GM23338 (cell line): ENCODE results near the gene SCYGR4. TPM values are rescaled to one million over a fixed set of nuclear protein-coding genes. Genes with fewer than 3 reads are reported as not detected.

Experiments
- ATAC-seq: fragments of 200-7000 bp; cut with Tn5 transposase; 3 replicates; pipeline ENCODE4 v1.9.1; 2020
- DNase-seq: peaks from one replicate; pipeline ENCODE4 v3.0.0-alpha.2; 2015; ENCODE audit warnings: low spot score
- H2AFZ ChIP-seq: fragments of 200-600 bp; sonication (generic); 2 replicates; pipeline ENCODE4 v1.8.0; 2016; ENCODE audit warnings: antibody characterized with exemption, mild to moderate bottlenecking, moderate library complexity
- H3F3A ChIP-seq: fragments of 200-600 bp; sonication (generic); replicated peaks from 2 replicates; pipeline ENCODE4 v1.8.0; 2017; ENCODE audit warnings: antibody characterized with exemption, mixed run types, low read depth
- H3K27ac ChIP-seq: fragments of 200-600 bp; sonication (generic); 2 replicates; pipeline ENCODE4 v1.6.1; 2016; ENCODE audit warnings: low read depth
- H3K27me3 ChIP-seq: fragments of 200-600 bp; sonication (generic); 2 replicates; pipeline ENCODE4 v1.8.0; 2016; ENCODE audit warnings: mild to moderate bottlenecking, mixed run types, moderate library complexity; ENCODE audit not compliant: insufficient read depth
- H3K36me3 ChIP-seq: fragments of 200-600 bp; sonication (generic); 2 replicates; pipeline ENCODE4 v1.8.0; 2016; ENCODE audit warnings: mild to moderate bottlenecking; ENCODE audit not compliant: insufficient read depth
- H3K4me1 ChIP-seq: fragments of 200-600 bp; sonication (generic); 2 replicates; pipeline ENCODE4 v1.8.0; 2016; ENCODE audit warnings: mild to moderate bottlenecking, moderate library complexity; ENCODE audit not compliant: insufficient read depth
- H3K4me2 ChIP-seq: fragments of 200-600 bp; sonication (generic); 2 replicates; pipeline ENCODE4 v1.7.1; 2017; ENCODE audit warnings: mixed run types
- H3K4me3 ChIP-seq: fragments of 200-600 bp; sonication (generic); 2 replicates; pipeline ENCODE4 v1.6.1; 2016; ENCODE audit warnings: mixed run types
- H3K79me2 ChIP-seq: fragments of 200-600 bp; sonication (generic); replicated peaks from 2 replicates; pipeline ENCODE4 v1.8.0; 2017; ENCODE audit warnings: mild to moderate bottlenecking; ENCODE audit not compliant: insufficient read depth
- H3K9me2 ChIP-seq: fragments of 200-600 bp; sonication (generic); 2 replicates; pipeline ENCODE4 v1.8.0; 2017; ENCODE audit not compliant: insufficient read depth
- H4K20me1 ChIP-seq: fragments of 200-600 bp; sonication (generic); replicated peaks from 2 replicates; pipeline ENCODE4 v1.8.0; 2017; ENCODE audit warnings: mild to moderate bottlenecking; ENCODE audit not compliant: insufficient read depth
- H3K27ac Mint-ChIP-seq: 2 replicates; pipeline ENCODE4 v1.8.0; 2020; ENCODE audit warnings: inconsistent platforms, mild to moderate bottlenecking, moderate library complexity, mixed read lengths
- H3K27me3 Mint-ChIP-seq: 3 replicates; pipeline ENCODE4 v1.8.0; 2022; ENCODE audit warnings: low read depth, mild to moderate bottlenecking, moderate library complexity, mixed read lengths, inconsistent platforms; ENCODE audit not compliant: insufficient read depth, poor library complexity
- H3K36me3 Mint-ChIP-seq: 3 replicates; pipeline ENCODE4 v1.8.0; 2021; ENCODE audit warnings: low read depth, mild to moderate bottlenecking, inconsistent platforms, moderate library complexity, mixed read lengths
- H3K4me1 Mint-ChIP-seq: 3 replicates; pipeline ENCODE4 v1.8.0; 2020; ENCODE audit warnings: mild to moderate bottlenecking, inconsistent platforms, mixed read lengths
- H3K4me3 Mint-ChIP-seq: 3 replicates; pipeline ENCODE4 v1.8.0; 2021; ENCODE audit warnings: moderate library complexity, mild to moderate bottlenecking, inconsistent platforms, mixed read lengths
- H3K9me3 Mint-ChIP-seq: 3 replicates; pipeline ENCODE4 v1.8.0; 2020; ENCODE audit warnings: moderate library complexity, mild to moderate bottlenecking, inconsistent platforms, mixed read lengths
- EZH2 ChIP-seq: fragments of 200-600 bp; sonication (generic); IDR thresholded peaks from one replicate; pipeline ENCODE4 v1.8.0; 2017; ENCODE audit warnings: antibody characterized with exemption, mild to moderate bottlenecking, low read depth; ENCODE audit not compliant: unreplicated experiment
- STAT1 ChIP-seq: IDR thresholded peaks from one replicate; pipeline ENCODE4 v1.6.1; 2016; ENCODE audit warnings: antibody characterized with exemption; ENCODE audit not compliant: unreplicated experiment
- ZNF331 ChIP-seq: fragments of 250-450 bp; sonication (Bioruptor Pico); IDR thresholded peaks from 2 replicates; pipeline ENCODE4 v1.5.0; 2020; ENCODE audit warnings: low read depth, mild to moderate bottlenecking, moderate library complexity
- polyA plus RNA-seq: library from polyadenylated mRNA; unstranded; fragments of >200 nt; fragmentation: Nextera tagmentation; extraction: Ambion mirVana; gene quantifications from 2 replicates; pipeline ENCODE4 v1.2.1, GENCODE V29; 2016
- total RNA-seq: library from RNA; depleted of rRNA; stranded (reverse); fragments of >200 nt; shearing (Covaris generic); gene quantifications from 2 replicates; pipeline ENCODE4 v1.2.3, GENCODE V29; 2014
- TF ChIP-seq, protein P1 (sequence below): IDR thresholded peaks from one replicate; pipeline ENCODE4 v1.6.1; 2018; ENCODE audit warnings: antibody characterized with exemption; ENCODE audit not compliant: unreplicated experiment
- TF ChIP-seq, protein P2 (sequence below), 2 experiments: fragments of 200-600 bp in 1 of 2; sonication (generic) in 1 of 2; conservative IDR thresholded peaks; 2 replicates each; pipeline versions ENCODE4 v1.5.1 to v1.6.1; 2016 to 2017; ENCODE audit warnings: antibody characterized with exemption in 2 of 2, low read depth in 2 of 2, mild to moderate bottlenecking in 2 of 2, moderate library complexity in 1 of 2
- TF ChIP-seq, protein P3 (sequence below): IDR thresholded peaks from 2 replicates; pipeline ENCODE4 v1.6.1; 2016; ENCODE audit warnings: antibody characterized with exemption

SCYGR4 gene
- total and polyA plus RNA-seq, 2 experiments from 2014 or later = not detected

DNA sequence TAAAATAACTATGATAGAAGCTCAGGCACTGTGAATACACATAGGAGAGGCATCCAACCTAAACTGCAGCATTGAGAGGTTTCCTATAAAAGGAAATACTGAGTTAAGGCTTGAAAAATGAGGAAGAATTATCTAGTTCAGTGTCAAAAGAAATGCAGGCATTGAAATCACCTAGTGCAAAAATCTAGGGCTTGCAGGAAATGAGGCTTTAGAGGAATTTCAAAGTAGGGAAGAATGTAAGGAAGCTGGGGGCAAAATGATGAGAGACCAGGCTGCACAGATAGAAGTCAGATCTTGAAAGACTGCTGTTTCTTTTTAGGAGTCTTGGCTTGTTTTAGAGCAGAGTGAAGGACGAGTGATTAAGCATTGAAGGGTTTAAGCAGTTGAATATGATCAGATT is 46.7 kb upstream of the SCYGR4 start:
- Histone ChIP-seq H3K27ac (no peak overlapping the region), H3K27me3 (no peaks in the 10 kb centered on the region)

DNA sequence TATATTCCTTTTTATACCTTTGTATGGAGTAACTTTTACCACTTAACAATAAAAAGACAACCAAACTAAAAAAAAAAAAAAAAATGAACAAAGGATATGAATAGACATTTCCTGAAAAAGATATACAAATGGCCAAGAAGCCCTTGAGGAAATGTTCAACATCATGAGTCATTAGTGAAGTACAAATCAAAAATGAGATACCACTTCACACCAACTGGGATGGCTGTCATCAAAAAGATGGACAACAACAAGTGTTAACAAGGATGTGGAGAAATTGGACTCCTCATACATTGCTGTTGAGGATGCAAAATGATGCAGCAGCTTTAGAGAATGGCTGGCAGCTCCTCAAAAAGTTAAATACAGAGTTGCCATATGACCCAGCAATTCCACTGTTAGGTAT is 41.2 kb upstream of the SCYGR4 start:
- no peak for DNase-seq
- Histone ChIP-seq H3K4me2 (no peak overlapping the region), H3K27ac (no peak overlapping the region), H3F3A (no peaks in the 10 kb centered on the region), H4K20me1 (no peaks in the 10 kb centered on the region), H3K4me1 (no peaks in the 10 kb centered on the region), H3K4me3 (no peak overlapping the region), H3K9me2 (no peaks in the 10 kb centered on the region), H2AFZ (no peak overlapping the region), H3K36me3 (no peaks in the 10 kb centered on the region), H3K27me3 (no peaks in the 10 kb centered on the region), H3K79me2 (no peaks in the 10 kb centered on the region)
- Mint-ChIP-seq H3K4me3 (no peak overlapping the region), H3K27me3 (no peaks in the 10 kb centered on the region), H3K4me1 (peaks cover 9% of the 10 kb centered on the region; the same call in 2 of the 3 replicates), H3K9me3 (no peaks in the 10 kb centered on the region), H3K36me3 (no peaks in the 10 kb centered on the region), H3K27ac (no peak overlapping the region)
- no peak for ATAC-seq
- no peak for TF ChIP-seq ZNF331 (CRISPR knock-in tag)
- TF ChIP-seq, protein P1, sequence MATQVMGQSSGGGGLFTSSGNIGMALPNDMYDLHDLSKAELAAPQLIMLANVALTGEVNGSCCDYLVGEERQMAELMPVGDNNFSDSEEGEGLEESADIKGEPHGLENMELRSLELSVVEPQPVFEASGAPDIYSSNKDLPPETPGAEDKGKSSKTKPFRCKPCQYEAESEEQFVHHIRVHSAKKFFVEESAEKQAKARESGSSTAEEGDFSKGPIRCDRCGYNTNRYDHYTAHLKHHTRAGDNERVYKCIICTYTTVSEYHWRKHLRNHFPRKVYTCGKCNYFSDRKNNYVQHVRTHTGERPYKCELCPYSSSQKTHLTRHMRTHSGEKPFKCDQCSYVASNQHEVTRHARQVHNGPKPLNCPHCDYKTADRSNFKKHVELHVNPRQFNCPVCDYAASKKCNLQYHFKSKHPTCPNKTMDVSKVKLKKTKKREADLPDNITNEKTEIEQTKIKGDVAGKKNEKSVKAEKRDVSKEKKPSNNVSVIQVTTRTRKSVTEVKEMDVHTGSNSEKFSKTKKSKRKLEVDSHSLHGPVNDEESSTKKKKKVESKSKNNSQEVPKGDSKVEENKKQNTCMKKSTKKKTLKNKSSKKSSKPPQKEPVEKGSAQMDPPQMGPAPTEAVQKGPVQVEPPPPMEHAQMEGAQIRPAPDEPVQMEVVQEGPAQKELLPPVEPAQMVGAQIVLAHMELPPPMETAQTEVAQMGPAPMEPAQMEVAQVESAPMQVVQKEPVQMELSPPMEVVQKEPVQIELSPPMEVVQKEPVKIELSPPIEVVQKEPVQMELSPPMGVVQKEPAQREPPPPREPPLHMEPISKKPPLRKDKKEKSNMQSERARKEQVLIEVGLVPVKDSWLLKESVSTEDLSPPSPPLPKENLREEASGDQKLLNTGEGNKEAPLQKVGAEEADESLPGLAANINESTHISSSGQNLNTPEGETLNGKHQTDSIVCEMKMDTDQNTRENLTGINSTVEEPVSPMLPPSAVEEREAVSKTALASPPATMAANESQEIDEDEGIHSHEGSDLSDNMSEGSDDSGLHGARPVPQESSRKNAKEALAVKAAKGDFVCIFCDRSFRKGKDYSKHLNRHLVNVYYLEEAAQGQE = no peak

More for the DNA sequence above, 46.7 kb upstream of the SCYGR4 start:
- 0 out of 2 replicates have a peak overlapping the region, but pooled peaks have one; percentile 5 for H3K27ac Mint-ChIP-seq
- H3K27me3 Mint-ChIP-seq = no peaks in the 10 kb centered on the region
- Histone ChIP-seq H3K9me2 (no peaks in the 10 kb centered on the region), H3K4me2 (no peak overlapping the region), H3F3A (no peaks in the 10 kb centered on the region), H3K36me3 (no peaks in the 10 kb centered on the region), H4K20me1 (no peaks in the 10 kb centered on the region), H3K4me3 (no peak overlapping the region), H3K4me1 (peaks cover 12% of the 10 kb centered on the region; the same call in 1 of the 2 replicates), H3K79me2 (no peaks in the 10 kb centered on the region), H2AFZ (no peak overlapping the region)
- no peak overlapping the region for H3K4me3 Mint-ChIP-seq
- TF ChIP-seq, protein P2, sequence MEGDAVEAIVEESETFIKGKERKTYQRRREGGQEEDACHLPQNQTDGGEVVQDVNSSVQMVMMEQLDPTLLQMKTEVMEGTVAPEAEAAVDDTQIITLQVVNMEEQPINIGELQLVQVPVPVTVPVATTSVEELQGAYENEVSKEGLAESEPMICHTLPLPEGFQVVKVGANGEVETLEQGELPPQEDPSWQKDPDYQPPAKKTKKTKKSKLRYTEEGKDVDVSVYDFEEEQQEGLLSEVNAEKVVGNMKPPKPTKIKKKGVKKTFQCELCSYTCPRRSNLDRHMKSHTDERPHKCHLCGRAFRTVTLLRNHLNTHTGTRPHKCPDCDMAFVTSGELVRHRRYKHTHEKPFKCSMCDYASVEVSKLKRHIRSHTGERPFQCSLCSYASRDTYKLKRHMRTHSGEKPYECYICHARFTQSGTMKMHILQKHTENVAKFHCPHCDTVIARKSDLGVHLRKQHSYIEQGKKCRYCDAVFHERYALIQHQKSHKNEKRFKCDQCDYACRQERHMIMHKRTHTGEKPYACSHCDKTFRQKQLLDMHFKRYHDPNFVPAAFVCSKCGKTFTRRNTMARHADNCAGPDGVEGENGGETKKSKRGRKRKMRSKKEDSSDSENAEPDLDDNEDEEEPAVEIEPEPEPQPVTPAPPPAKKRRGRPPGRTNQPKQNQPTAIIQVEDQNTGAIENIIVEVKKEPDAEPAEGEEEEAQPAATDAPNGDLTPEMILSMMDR (conservative IDR thresholded peaks at IDR 0.05; ENCODE audit: low read depth in 2 of 2) = no peak
- TF ChIP-seq STAT1 = no peak
- DNase-seq = peak; percentile 30
- no peaks in the 10 kb centered on the region for H3K36me3 Mint-ChIP-seq
- H3K9me3 Mint-ChIP-seq = no peaks in the 10 kb centered on the region
- ATAC-seq = no peak
- H3K4me1 Mint-ChIP-seq = peaks cover 18% of the 10 kb centered on the region; the same call in 2 of the 3 replicates

DNA sequence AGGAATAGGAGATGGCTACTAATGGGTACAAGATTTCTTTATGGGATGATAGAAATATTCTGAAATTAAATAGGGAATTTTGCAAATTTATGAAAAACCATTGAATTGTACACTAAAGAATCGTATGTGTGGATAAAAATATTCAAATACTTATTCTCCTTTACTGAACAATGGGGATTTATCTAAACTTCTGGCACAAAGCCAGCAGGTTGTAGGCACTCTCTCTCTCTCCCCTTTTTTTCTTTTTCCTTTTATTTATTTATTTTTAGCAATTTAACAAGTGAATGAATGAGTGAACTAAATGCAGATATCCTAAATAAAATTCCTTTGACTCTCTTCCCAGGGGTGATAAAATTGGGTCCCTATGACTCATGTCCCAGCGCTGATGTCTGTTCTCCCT is 40.5 kb upstream of the SCYGR4 start:
- Mint-ChIP-seq H3K4me1 (peaks cover 9% of the 10 kb centered on the region; the same call in 2 of the 3 replicates), H3K4me3 (no peak overlapping the region), H3K9me3 (peaks cover 2% of the 10 kb centered on the region; the same call in 2 of the 3 replicates), H3K36me3 (peaks cover under 1% of the 10 kb centered on the region; the same call in 1 of the 3 replicates), H3K27ac (no peak overlapping the region), H3K27me3 (no peaks in the 10 kb centered on the region)
- ATAC-seq (no peak), DNase-seq (no peak)
- Histone ChIP-seq H3K79me2 (no peaks in the 10 kb centered on the region), H3K4me2 (no peak overlapping the region), H3K9me2 (no peaks in the 10 kb centered on the region), H2AFZ (peak overlapping the region; percentile 45; the same call in 1 of the 2 replicates), H3K27ac (no peak overlapping the region), H3K4me1 (no peaks in the 10 kb centered on the region), H4K20me1 (no peaks in the 10 kb centered on the region), H3F3A (no peaks in the 10 kb centered on the region), H3K27me3 (no peaks in the 10 kb centered on the region), H3K36me3 (no peaks in the 10 kb centered on the region), H3K4me3 (no peak overlapping the region)
- no peak for TF ChIP-seq EZH2
- TF ChIP-seq, protein P1 = no peak
- TF ChIP-seq, protein P3, sequence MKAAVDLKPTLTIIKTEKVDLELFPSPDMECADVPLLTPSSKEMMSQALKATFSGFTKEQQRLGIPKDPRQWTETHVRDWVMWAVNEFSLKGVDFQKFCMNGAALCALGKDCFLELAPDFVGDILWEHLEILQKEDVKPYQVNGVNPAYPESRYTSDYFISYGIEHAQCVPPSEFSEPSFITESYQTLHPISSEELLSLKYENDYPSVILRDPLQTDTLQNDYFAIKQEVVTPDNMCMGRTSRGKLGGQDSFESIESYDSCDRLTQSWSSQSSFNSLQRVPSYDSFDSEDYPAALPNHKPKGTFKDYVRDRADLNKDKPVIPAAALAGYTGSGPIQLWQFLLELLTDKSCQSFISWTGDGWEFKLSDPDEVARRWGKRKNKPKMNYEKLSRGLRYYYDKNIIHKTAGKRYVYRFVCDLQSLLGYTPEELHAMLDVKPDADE = no peak
